ENCODE data around the gene REEP1.

The REEP1 gene

GRCh38 chr2:86337244-86337835, at the start of gene REEP1:
REEP1 (minus strand) TSS chr2:86337626; CDS start chr2:86337510, 116 bp downstream.
- no peak for DNase-seq (ENCODE audit: low read depth in 2 of 2)

GRCh38 chr2:86383844-86384243, 46.4 kb upstream of the REEP1 start:
- no peak for DNase-seq (ENCODE audit: low read depth in 2 of 2)

- DNase-seq (ENCODE audit: low read depth in 2 of 2) = no peak
These were observed 45.3 kb upstream of the REEP1 start for GRCh38 chr2:86382698-86383097.

- DNase-seq (ENCODE audit: low read depth in 2 of 2) = no peak
These were observed 44.7 kb upstream of the REEP1 start for GRCh38 chr2:86382108-86382507.

GRCh38 chr2:86378469-86378868, 41.0 kb upstream of the REEP1 start:
- no peak for DNase-seq (ENCODE audit: low read depth in 2 of 2)

- DNase-seq (ENCODE audit: low read depth in 2 of 2) = no peak
These were observed 38.2 kb upstream of the REEP1 start for GRCh38 chr2:86375623-86376022.

- DNase-seq (ENCODE audit: low read depth in 2 of 2) = no peak
These were observed 35.4 kb upstream of the REEP1 start for GRCh38 chr2:86372641-86373502.

- no peak for DNase-seq (ENCODE audit: low read depth in 2 of 2)
These were observed 34.7 kb upstream of the REEP1 start for GRCh38 chr2:86372133-86372532.

GRCh38 chr2:86371527-86371926, 34.1 kb upstream of the REEP1 start:
- no peak for DNase-seq (ENCODE audit: low read depth in 2 of 2)

GRCh38 chr2:86370579-86370978, 33.2 kb upstream of the REEP1 start:
- DNase-seq (ENCODE audit: low read depth in 2 of 2) = no peak

GRCh38 chr2:86368161-86368824, 30.9 kb upstream of the REEP1 start:
- DNase-seq (ENCODE audit: low read depth in 2 of 2) = peak; percentile 18 to 19

- DNase-seq (ENCODE audit: low read depth in 2 of 2) = no peak
These were observed 30.0 kb upstream of the REEP1 start for GRCh38 chr2:86367499-86367777.

GRCh38 chr2:86366651-86367498, 29.4 kb upstream of the REEP1 start:
- DNase-seq (ENCODE audit: low read depth in 2 of 2) = no peak

- DNase-seq (ENCODE audit: low read depth in 2 of 2) = no peak
These were observed 27.5 kb upstream of the REEP1 start for GRCh38 chr2:86364894-86365293.

GRCh38 chr2:86360776-86361175, 23.4 kb upstream of the REEP1 start:
- no peak for DNase-seq (ENCODE audit: low read depth in 2 of 2)

GRCh38 chr2:86358957-86359356, 21.5 kb upstream of the REEP1 start:
- no peak for DNase-seq (ENCODE audit: low read depth in 2 of 2)

- DNase-seq (ENCODE audit: low read depth in 2 of 2) = no peak
These were observed 20.1 kb upstream of the REEP1 start for GRCh38 chr2:86357392-86357963.

- no peak for DNase-seq (ENCODE audit: low read depth in 2 of 2)
These were observed 15.3 kb upstream of the REEP1 start for GRCh38 chr2:86352727-86353221.

GRCh38 chr2:86352137-86352726, 14.8 kb upstream of the REEP1 start:
- no peak for DNase-seq (ENCODE audit: low read depth in 2 of 2)

GRCh38 chr2:86350751-86351150, 13.3 kb upstream of the REEP1 start:
- no peak for DNase-seq (ENCODE audit: low read depth in 2 of 2)

- DNase-seq (ENCODE audit: low read depth in 2 of 2) = no peak
These were observed 10.0 kb upstream of the REEP1 start for GRCh38 chr2:86347401-86347800.

Measured in activated CD4-positive, alpha-beta T cell treated with anti-CD3 and anti-CD28 coated beads for 24 hours (primary cell).